Mesodermal cell (in vitro differentiated cells): ENCODE data around the gene TIMP2.
"Not testable (repeated sequence)": the region's sequence is repeated elsewhere in the genome, so short reads cannot be mapped to it uniquely, and the experiment has no call there.

ENCODE experiments used
- H3K27ac ChIP-seq: 2 replicates; pipeline ENCODE4 v1.7.0; 2013; ENCODE audit warnings: mild to moderate bottlenecking, low read depth, low read length, moderate library complexity; ENCODE audit not compliant: severe bottlenecking
- H3K36me3 ChIP-seq: 2 replicates; pipeline ENCODE4 v1.7.1; 2013; ENCODE audit warnings: mild to moderate bottlenecking, low read length, moderate library complexity; ENCODE audit not compliant: control insufficient read depth, insufficient read depth
- H3K4me1 ChIP-seq: one replicate; pipeline ENCODE4 v1.7.1; 2013; ENCODE audit warnings: mild to moderate bottlenecking, low read length; ENCODE audit not compliant: insufficient read depth, control insufficient read depth, poor library complexity, severe bottlenecking
- H3K4me3 ChIP-seq: 2 replicates; pipeline ENCODE4 v1.7.0; 2013; ENCODE audit warnings: low read length, control low read depth, mild to moderate bottlenecking; ENCODE audit not compliant: insufficient read depth, poor library complexity, severe bottlenecking; ENCODE audit errors: extremely low read depth
- H3K9me3 ChIP-seq: 2 replicates; pipeline ENCODE4 v1.7.1; 2013; ENCODE audit warnings: mild to moderate bottlenecking, low read length, moderate library complexity; ENCODE audit not compliant: control insufficient read depth
- WGBS, 2 experiments: methylation state at CpG; one replicate each; pipeline ENCODE4 v1.1.5; 2013; ENCODE audit warnings: missing lambda C conversion rate in 2 of 2; ENCODE audit not compliant: insufficient coverage in 2 of 2; 5-methylcytosine and 5-hydroxymethylcytosine counted together

Gene TIMP2

DNA sequence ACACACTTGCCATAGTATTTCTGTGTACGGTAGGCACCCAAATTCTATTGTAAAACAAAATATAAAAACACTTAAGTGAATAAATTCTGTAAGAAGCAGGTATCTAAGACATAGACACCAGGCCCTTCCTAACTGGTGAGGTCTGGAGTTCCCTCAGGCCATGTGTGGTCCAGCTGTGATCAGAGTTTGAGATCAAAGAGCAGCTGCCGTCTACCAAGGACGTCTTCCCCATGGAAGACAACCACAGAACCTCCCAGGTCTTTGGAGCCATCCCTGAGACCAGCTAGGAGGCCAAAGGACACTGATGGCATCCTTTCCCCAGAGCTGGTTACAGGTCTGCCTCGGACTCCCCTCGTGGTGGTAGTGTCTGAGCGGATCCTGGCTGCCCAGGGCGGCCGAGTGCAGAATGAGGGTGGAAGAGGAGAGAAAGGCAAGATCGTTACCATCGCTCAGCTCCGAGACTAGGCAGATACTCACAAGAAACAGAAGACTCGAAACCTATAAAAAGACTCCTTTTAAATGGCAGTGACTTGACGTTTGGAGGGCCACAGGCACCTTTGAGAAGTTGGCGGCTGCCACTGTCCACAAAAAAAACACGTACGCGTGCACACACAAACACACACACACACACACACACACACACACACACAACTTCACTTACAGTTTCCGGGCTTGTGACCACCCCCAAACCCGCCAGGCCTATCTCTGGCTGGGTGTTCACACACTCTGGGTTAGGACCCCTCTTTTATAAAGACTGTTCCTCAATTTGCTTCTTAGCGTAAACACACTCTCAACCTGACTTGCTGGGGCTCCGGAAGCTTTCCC, 7.5 kb downstream of the TIMP2 start:
- no peak overlapping the region for H3K27ac ChIP-seq
- H3K4me3 ChIP-seq: no peak overlapping the region
- H3K4me1 ChIP-seq: peaks cover 21% of the 10 kb centered on the region
- no peaks in the 10 kb centered on the region for H3K9me3 ChIP-seq
- peaks cover 15% of the 10 kb centered on the region for H3K36me3 ChIP-seq
- 92 to 94% methylated on average over 13 to 18 of the region's 21 CpGs for WGBS, 2 experiments

GRCh38 chr17:78915872-78916632, 9.1 kb downstream of the TIMP2 start:
- H3K36me3 ChIP-seq: peaks cover 14% of the 10 kb centered on the region
- no peak overlapping the region for H3K27ac ChIP-seq
- peaks cover 14% of the 10 kb centered on the region for H3K4me1 ChIP-seq
- no peak overlapping the region for H3K4me3 ChIP-seq
- no peaks in the 10 kb centered on the region for H3K9me3 ChIP-seq
- 90% methylated on average over 15 to 16 of the region's 17 CpGs for WGBS, 2 experiments

DNA sequence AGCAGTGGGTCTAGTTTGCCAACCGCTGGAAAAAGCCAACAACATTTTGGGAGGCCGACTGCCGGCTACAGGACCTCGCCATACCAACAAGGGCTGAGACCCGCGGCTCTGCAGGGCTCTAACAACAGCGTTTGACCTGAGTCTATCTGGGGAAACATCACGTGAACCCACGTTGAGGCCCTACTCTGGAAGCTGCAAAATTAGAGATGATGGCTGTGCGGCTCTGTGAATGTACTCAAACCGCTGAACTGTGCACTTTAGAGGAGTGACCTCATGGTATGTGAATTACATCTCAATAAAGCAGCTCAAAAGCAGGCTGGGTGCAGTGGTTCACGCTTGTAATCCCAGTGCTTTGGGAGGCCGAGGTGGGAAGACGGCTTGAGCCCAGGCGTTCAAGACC, 12.1 kb downstream of the TIMP2 start:
- Histone ChIP-seq H3K9me3 (no peaks in the 10 kb centered on the region), H3K4me1 (peaks cover 9% of the 10 kb centered on the region), H3K27ac (no peak overlapping the region), H3K4me3 (no peak overlapping the region), H3K36me3 (peaks cover 14% of the 10 kb centered on the region)
- WGBS, 2 experiments: 95 to 96% methylated on average over 15 of the region's 15 CpGs

- H3K27ac ChIP-seq: no peak overlapping the region
- WGBS, 2 experiments: 94 to 99% methylated on average over 8 of the region's 8 CpGs
- H3K9me3 ChIP-seq: no peaks in the 10 kb centered on the region
- H3K4me1 ChIP-seq: peaks cover 9% of the 10 kb centered on the region
- H3K4me3 ChIP-seq: no peak overlapping the region
- peaks cover 14% of the 10 kb centered on the region for H3K36me3 ChIP-seq
Observed at GRCh38 chr17:78912082-78912481, 13.1 kb downstream of the TIMP2 start.

- H3K9me3 ChIP-seq, H3K27ac ChIP-seq, H3K4me1 ChIP-seq, H3K4me3 ChIP-seq: not testable (repeated sequence)
- H3K36me3 ChIP-seq: peaks cover 14% of the 10 kb centered on the region
- 94 to 100% methylated on average over 3 to 5 of the region's 7 CpGs for WGBS, 2 experiments
Observed at GRCh38 chr17:78911543-78911942, 13.6 kb downstream of the TIMP2 start.

GRCh38 chr17:78910497-78911284, 14.5 kb downstream of the TIMP2 start:
- 97 to 99% methylated on average over 6 to 7 of the region's 11 CpGs for WGBS, 2 experiments
- peaks cover 14% of the 10 kb centered on the region for H3K36me3 ChIP-seq
- no peak overlapping the region for H3K4me3 ChIP-seq
- H3K9me3 ChIP-seq: no peaks in the 10 kb centered on the region
- no peaks in the 10 kb centered on the region for H3K4me1 ChIP-seq
- H3K27ac ChIP-seq: no peak overlapping the region

GRCh38 chr17:78908426-78908825, 16.8 kb downstream of the TIMP2 start:
- peaks cover 14% of the 10 kb centered on the region for H3K36me3 ChIP-seq
- 83 to 97% methylated on average over 2 to 3 of the region's 4 CpGs for WGBS, 2 experiments
- no peaks in the 10 kb centered on the region for H3K9me3 ChIP-seq
- no peak overlapping the region for H3K4me3 ChIP-seq
- H3K4me1 ChIP-seq: peaks cover 4% of the 10 kb centered on the region
- no peak overlapping the region for H3K27ac ChIP-seq

GRCh38 chr17:78905541-78905940, 19.6 kb downstream of the TIMP2 start:
- peaks cover 15% of the 10 kb centered on the region for H3K36me3 ChIP-seq
- H3K27ac ChIP-seq: no peak overlapping the region
- peaks cover 4% of the 10 kb centered on the region for H3K4me1 ChIP-seq
- H3K4me3 ChIP-seq: no peak overlapping the region
- 94 to 96% methylated on average over 6 of the region's 7 CpGs for WGBS, 2 experiments
- no peaks in the 10 kb centered on the region for H3K9me3 ChIP-seq

DNA sequence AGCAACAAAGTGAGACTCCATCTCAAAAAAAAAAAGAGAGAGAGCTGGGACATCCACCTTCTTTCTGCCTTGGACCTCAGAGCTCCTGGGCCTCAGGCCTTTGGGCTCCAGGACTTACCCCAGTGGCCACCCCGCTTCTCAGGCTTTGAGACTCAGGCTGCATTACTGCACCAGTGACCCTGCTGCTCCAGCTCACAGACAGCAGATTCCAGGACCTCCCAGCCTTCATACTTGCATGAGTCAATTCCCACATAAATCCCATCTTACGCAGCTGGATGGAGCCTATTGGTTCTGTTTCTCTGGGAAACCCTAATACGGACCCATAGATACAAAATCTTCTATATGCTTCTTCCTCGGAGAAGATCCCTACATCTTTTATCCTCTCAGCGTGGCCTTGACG, 20.1 kb downstream of the TIMP2 start:
- peaks cover 4% of the 10 kb centered on the region for H3K4me1 ChIP-seq
- H3K9me3 ChIP-seq: no peaks in the 10 kb centered on the region
- H3K4me3 ChIP-seq: no peak overlapping the region
- H3K36me3 ChIP-seq: peaks cover 15% of the 10 kb centered on the region
- WGBS, 2 experiments: 69 to 93% methylated on average over 3 to 4 of the region's 6 CpGs
- no peak overlapping the region for H3K27ac ChIP-seq

DNA sequence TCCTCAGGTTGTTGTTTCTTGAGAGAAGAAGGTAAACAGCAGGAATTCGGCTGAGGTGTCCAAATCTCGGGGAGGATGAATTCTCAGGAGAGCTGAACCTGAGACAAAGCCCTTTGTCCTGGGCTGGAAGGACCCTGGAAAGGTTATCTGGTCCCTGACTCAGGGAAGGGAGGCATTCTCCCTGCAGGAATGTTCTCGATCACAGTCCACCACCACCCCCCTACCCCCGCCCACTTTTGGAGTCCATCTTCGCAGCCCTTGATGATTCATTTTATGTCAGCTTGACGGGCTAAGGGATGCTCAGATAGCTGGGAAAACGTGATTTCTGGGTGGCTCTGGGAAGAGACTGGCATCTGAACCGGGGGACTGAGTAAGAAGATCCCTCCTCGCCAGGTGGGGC, 20.8 kb downstream of the TIMP2 start:
- WGBS, 2 experiments: 89 to 91% methylated on average over 6 to 7 of the region's 9 CpGs
- Histone ChIP-seq H3K4me3 (no peak overlapping the region), H3K27ac (no peak overlapping the region), H3K4me1 (peaks cover 8% of the 10 kb centered on the region), H3K9me3 (no peaks in the 10 kb centered on the region), H3K36me3 (peaks cover 15% of the 10 kb centered on the region)
